ENCODE measurements around the gene SLC25A25. TPM values are rescaled to one million over a fixed set of nuclear protein-coding genes. Genes with fewer than 3 reads are reported as not detected.

Gene SLC25A25
- total RNA-seq, 1 donor from 2014 or later = 9.7 TPM

- peaks cover 3% of the 10 kb centered on the region for H3K27me3 Mint-ChIP-seq
- H3K4me3 Mint-ChIP-seq (ENCODE audit: low read depth) = no peak overlapping the region
- TF ChIP-seq CTCF (IDR thresholded peaks at IDR 0.05; ENCODE audit: unreplicated experiment) = no peak
- no peaks in the 10 kb centered on the region for H3K9me3 Mint-ChIP-seq (ENCODE audit: low read depth)
- no peak for DNase-seq (ENCODE audit: low spot score, unreplicated experiment)
- peaks cover 3% of the 10 kb centered on the region for H3K36me3 Mint-ChIP-seq (ENCODE audit: insufficient read depth)
- peaks cover 2% of the 10 kb centered on the region for H3K4me1 Mint-ChIP-seq (ENCODE audit: low read depth)
- no peak overlapping the region for H3K27ac Mint-ChIP-seq
Observed at GRCh38 chr9:128113526-128114325, 45.7 kb downstream of the SLC25A25 start.

GRCh38 chr9:128114326-128115186 is 46.5 kb downstream of the SLC25A25 start:
- peaks cover 2% of the 10 kb centered on the region for H3K4me1 Mint-ChIP-seq (ENCODE audit: low read depth)
- no peaks in the 10 kb centered on the region for H3K9me3 Mint-ChIP-seq (ENCODE audit: low read depth)
- H3K27me3 Mint-ChIP-seq = peaks cover 3% of the 10 kb centered on the region
- no peak overlapping the region for H3K4me3 Mint-ChIP-seq (ENCODE audit: low read depth)
- no peak overlapping the region for H3K27ac Mint-ChIP-seq
- TF ChIP-seq CTCF (IDR thresholded peaks at IDR 0.05; ENCODE audit: unreplicated experiment) = no peak
- no peak for DNase-seq (ENCODE audit: low spot score, unreplicated experiment)
- peaks cover 3% of the 10 kb centered on the region for H3K36me3 Mint-ChIP-seq (ENCODE audit: insufficient read depth)

- TF ChIP-seq CTCF (IDR thresholded peaks at IDR 0.05; ENCODE audit: unreplicated experiment) = no peak
- H3K4me1 Mint-ChIP-seq (ENCODE audit: low read depth) = peaks cover 2% of the 10 kb centered on the region
- no peak overlapping the region for H3K4me3 Mint-ChIP-seq (ENCODE audit: low read depth)
- H3K36me3 Mint-ChIP-seq (ENCODE audit: insufficient read depth) = peaks cover 3% of the 10 kb centered on the region
- H3K9me3 Mint-ChIP-seq (ENCODE audit: low read depth) = no peaks in the 10 kb centered on the region
- peaks cover 3% of the 10 kb centered on the region for H3K27me3 Mint-ChIP-seq
- DNase-seq (ENCODE audit: low spot score, unreplicated experiment) = no peak
- no peak overlapping the region for H3K27ac Mint-ChIP-seq
Observed at GRCh38 chr9:128115187-128116103, 47.4 kb downstream of the SLC25A25 start.

GRCh38 chr9:128116104-128117083 is 48.4 kb downstream of the SLC25A25 start:
- TF ChIP-seq CTCF (IDR thresholded peaks at IDR 0.05; ENCODE audit: unreplicated experiment) = no peak
- Mint-ChIP-seq H3K4me3 (ENCODE audit: low read depth) (no peak overlapping the region), H3K27me3 (peaks cover 3% of the 10 kb centered on the region), H3K4me1 (ENCODE audit: low read depth) (peaks cover 2% of the 10 kb centered on the region), H3K36me3 (ENCODE audit: insufficient read depth) (peaks cover 3% of the 10 kb centered on the region), H3K9me3 (ENCODE audit: low read depth) (no peaks in the 10 kb centered on the region), H3K27ac (no peak overlapping the region)
- no peak for DNase-seq (ENCODE audit: low spot score, unreplicated experiment)
